Measurements from ENCODE around the gene DUSP22. TPM values are rescaled to one million over a fixed set of nuclear protein-coding genes. Genes with fewer than 3 reads are reported as not detected.

DUSP22 gene
- total and polyA plus RNA-seq, 2 experiments from 2014 or later, result 12.8 to 36.8 TPM

GRCh38 chr6:315921-316752, 23.9 kb downstream of the DUSP22 start:
- H3K36me3 Mint-ChIP-seq (ENCODE audit: low read depth), result peaks cover 17% of the 10 kb centered on the region
- ATAC-seq (no peak), DNase-seq (ENCODE audit: low spot score) (peak; percentile 44)
- H3K9me3 Mint-ChIP-seq, result peaks cover 5% of the 10 kb centered on the region; the same call in 2 of the 3 replicates
- H3K9me2 ChIP-seq (ENCODE audit: insufficient read depth), result peaks cover 3% of the 10 kb centered on the region; the same call in 1 of the 2 replicates
- no peak overlapping the region for H3K4me2 ChIP-seq
- no peaks in the 10 kb centered on the region for H3K27me3 ChIP-seq (ENCODE audit: insufficient read depth)
- no peak overlapping the region for H3K4me3 Mint-ChIP-seq
- H2AFZ ChIP-seq, result no peak overlapping the region
- H3K79me2 ChIP-seq (replicated peaks; ENCODE audit: insufficient read depth), result peaks cover 5% of the 10 kb centered on the region
- peaks cover 6% of the 10 kb centered on the region for H4K20me1 ChIP-seq (replicated peaks; ENCODE audit: insufficient read depth)
- peaks cover 5% of the 10 kb centered on the region for H3K4me1 Mint-ChIP-seq
- H3K4me1 ChIP-seq (ENCODE audit: insufficient read depth), result peaks cover 15% of the 10 kb centered on the region; the same call in 1 of the 2 replicates
- H3K4me3 ChIP-seq, result no peak overlapping the region
- H3K27me3 Mint-ChIP-seq (ENCODE audit: insufficient read depth, low read depth, poor library complexity), result peaks cover 8% of the 10 kb centered on the region
- no peaks in the 10 kb centered on the region for H3F3A ChIP-seq (replicated peaks; ENCODE audit: low read depth)
- TF ChIP-seq EZH2 (IDR thresholded peaks at IDR 0.05; ENCODE audit: low read depth, unreplicated experiment) (no peak), ZNF462 (CRISPR knock-in tag; IDR thresholded peaks at IDR 0.05) (no peak), STAT1 (IDR thresholded peaks at IDR 0.05; ENCODE audit: unreplicated experiment) (no peak), ZNF114 (CRISPR knock-in tag; IDR thresholded peaks at IDR 0.05) (no peak), CREB1 (CRISPR knock-in tag; IDR thresholded peaks at IDR 0.05; ENCODE audit: low read depth) (no peak), ETS1 (IDR thresholded peaks at IDR 0.05) (no peak)
- H3K36me3 ChIP-seq (ENCODE audit: insufficient read depth), result peaks cover 7% of the 10 kb centered on the region
- H3K27ac Mint-ChIP-seq, result no peak overlapping the region
- H3K27ac ChIP-seq (ENCODE audit: low read depth), result no peak overlapping the region
